NB4 (cell line): ENCODE measurements around the gene SLC35F2.

ENCODE experiments used
- DNase-seq: peaks from one replicate; pipeline ENCODE4 v3.0.0; 2010; ENCODE audit warnings: low read depth
- H3K4me3 ChIP-seq: one replicate; pipeline ENCODE4 v1.5.1; 2011; ENCODE audit warnings: mild to moderate bottlenecking, low read depth, low read length, moderate library complexity
- CTCF ChIP-seq: IDR thresholded peaks from one replicate; pipeline ENCODE4 v1.5.1; 2012; ENCODE audit warnings: low read depth, low read length
- MAX ChIP-seq: IDR thresholded peaks from 2 replicates; pipeline ENCODE4 v1.6.1; 2011; ENCODE audit warnings: low read depth, low read length
- MYC ChIP-seq: IDR thresholded peaks from 2 replicates; pipeline ENCODE4 v1.6.1; 2011; ENCODE audit warnings: low read depth, low read length
- POLR2A ChIP-seq: IDR thresholded peaks from 2 replicates; pipeline ENCODE4 v1.6.1; 2011; ENCODE audit warnings: mild to moderate bottlenecking; ENCODE audit not compliant: insufficient read length; ENCODE audit errors: extremely low read depth

The SLC35F2 gene

GRCh38 chr11:107827041-107827440, 31.5 kb downstream of the SLC35F2 start:
- no peak overlapping the region for H3K4me3 ChIP-seq
- TF ChIP-seq CTCF (no peak), MYC (no peak), POLR2A (no peak), MAX (no peak)
- DNase-seq = no peak

- H3K4me3 ChIP-seq = no peak overlapping the region
- TF ChIP-seq POLR2A = no peak
- no peak for TF ChIP-seq MYC
- no peak for TF ChIP-seq CTCF
- TF ChIP-seq MAX = no peak
- no peak for DNase-seq
These were observed 32.7 kb downstream of the SLC35F2 start for GRCh38 chr11:107825875-107826274.

- TF ChIP-seq CTCF (no peak), MAX (no peak)
- DNase-seq = peak; percentile 79
- H3K4me3 ChIP-seq = no peak overlapping the region
These were observed 33.8 kb downstream of the SLC35F2 start for GRCh38 chr11:107824668-107825369.

- DNase-seq = no peak
- H3K4me3 ChIP-seq = no peak overlapping the region
- TF ChIP-seq MAX = no peak
- TF ChIP-seq CTCF = no peak
- no peak for TF ChIP-seq MYC
- TF ChIP-seq POLR2A = no peak
These were observed 37.2 kb downstream of the SLC35F2 start for GRCh38 chr11:107821199-107821927.

GRCh38 chr11:107819361-107820014, 39.1 kb downstream of the SLC35F2 start:
- DNase-seq = no peak
- TF ChIP-seq MYC = no peak
- no peak for TF ChIP-seq CTCF
- no peak for TF ChIP-seq POLR2A
- no peak for TF ChIP-seq MAX

More at GRCh38 chr11:107819361-107820014, 39.1 kb downstream of the SLC35F2 start:
- no peak overlapping the region for H3K4me3 ChIP-seq
